Heart right ventricle (tissue), 16 donors: ENCODE results near the gene PPP4R3B. TPM values are rescaled to one million over a fixed set of nuclear protein-coding genes. Genes with fewer than 3 reads are reported as not detected.

Experiments
- ATAC-seq, 8 donors: fragments of 200-7000 bp; cut with Tn5 transposase; one replicate each; pipeline ENCODE4 v1.9.1; 2020; ENCODE audit warnings: mild to moderate bottlenecking in 8 of 8, moderate library complexity in 8 of 8, moderate number of reproducible peaks in 1 of 8
- DNase-seq, 2 donors: peaks; one replicate each; pipeline ENCODE4 v3.0.0-alpha.2; 2020
- H3K27ac ChIP-seq, 10 donors: fragments of 200-600 bp; sonication (generic) in 2 of 10; one replicate each; pipeline versions ENCODE4 v1.5.0 to v1.8.0; 2020 to 2022; ENCODE audit warnings: mild to moderate bottlenecking in 3 of 10
- H3K27me3 ChIP-seq, 7 donors: fragments of 200-600 bp; one replicate each; pipeline ENCODE4 v1.8.0; 2021 to 2022; ENCODE audit warnings: mild to moderate bottlenecking in 2 of 7
- H3K36me3 ChIP-seq, 9 donors: fragments of 200-600 bp; sonication (generic) in 1 of 9; one replicate each; pipeline versions ENCODE4 v1.5.0 to v1.8.0; 2020 to 2022; ENCODE audit warnings: mild to moderate bottlenecking in 2 of 9
- H3K4me1 ChIP-seq, 9 donors: fragments of 200-600 bp; sonication (generic) in 1 of 9; one replicate each; pipeline versions ENCODE4 v1.5.0 to v1.8.0; 2020 to 2022; ENCODE audit warnings: mild to moderate bottlenecking in 4 of 9
- H3K4me3 ChIP-seq, 10 donors: fragments of 200-600 bp; sonication (generic) in 2 of 10; one replicate each; pipeline versions ENCODE4 v1.5.0 to v1.8.0; 2020 to 2022; ENCODE audit warnings: mild to moderate bottlenecking in 7 of 10, moderate library complexity in 2 of 10
- H3K9me3 ChIP-seq, 11 donors: fragments of 200-600 bp in 10 of 11; sonication (generic) in 2 of 11; one replicate each; pipeline versions ENCODE4 v1.5.0 to v1.8.0; 2013 to 2022; ENCODE audit warnings: mild to moderate bottlenecking in 2 of 11, control low read depth in 1 of 11, moderate library complexity in 1 of 11
- CTCF ChIP-seq, 9 donors: fragments of 200-600 bp; sonication (generic) in 2 of 9; IDR thresholded peaks; one replicate each; pipeline versions ENCODE4 v1.5.0 to v1.8.0; 2021 to 2022; ENCODE audit warnings: antibody characterized with exemption in 9 of 9, mild to moderate bottlenecking in 5 of 9, moderate library complexity in 1 of 9
- WGBS, 2 donors: extraction: QIAGEN DNeasy Blood & Tissue Kit; methylation state at CpG; one replicate each; pipeline ENCODE4 v1.1.7; 2013; ENCODE audit warnings: inconsistent platforms in 1 of 2; 5-methylcytosine and 5-hydroxymethylcytosine counted together
- intact Hi-C, 10 donors: fragments of 100-400 bp; cut with DNase I; formaldehyde crosslinking; loops; one replicate each; pipeline versions ENCODE4 v1.11.1 to v1.14.2; 2022
- polyA plus RNA-seq, 2 donors: library from polyadenylated mRNA; stranded (reverse); fragments of 200-250 nt; gene quantifications; one replicate each; pipeline ENCODE4 v1.2.3, GENCODE V29; 2013
- total RNA-seq, 10 donors: library from RNA; stranded (reverse); fragmentation: NEBNext Ultra II Directional in 3 of 10; extraction: Animal tissue kit (Norgen Biotek cat#: 25700) in 3 of 10; gene quantifications; one replicate each; pipeline versions ENCODE4 v1.2.1 to v1.2.4, GENCODE V29; 2021 to 2023
- donor health status: Arrhythmogenic right ventricular cardiomyopathy.
- donor health status: ischemic (EF 13 %, LVEDD 7.1; RV severe dilation, severe dysfunction).
- donor health status: healthy with polysubstance abuse.
- donor health status: DM: no; HTN: yes; CAD: no.
- donor health status: DM: no; HTN: no; CAD: no.
- donor health status: ischemic (EF 25% LVEDD 6.9; RV normal size, moderate dysfunction).
- donor health status: ischemic (EF 25% LVEDD 5.7; RV mildly dilated, moderate dysfunction).
- donor health status: healthy.
- donor health status: DM: yes; HTN: yes; CAD: no.
- donor health status: Ischemic cardiomyopathy.
- donor health status: ischemic (EF 35%, LVEDD 5.7; RV mildly dilated, moderate dysfunction).
- donor health status: nonischemic (EF 11% LVEDD 7.7; RV severe dilation, severe dysfunction).
- donor health status: DM: yes; HTN: yes; CAD: no.
- donor health status: PGD.
- donor health status: ischemic (EF 29% LVEDD 5.4; RV normal size, mild dysfunction).
- donor health status: nonischemic (EF 23%, LVEDD 6.1; RV moderate dilation, normal function).

PPP4R3B gene
- total and polyA plus RNA-seq, 12 donors, result 10.9 to 29.0 (median 24.6) TPM

- Histone ChIP-seq H3K36me3 (peaks cover 0 to 60% (median 11%) of the 10 kb centered on the region in 9 donors), H3K27ac (no peak overlapping the region), H3K4me1 (peaks cover 2 to 60% (median 37%) of the 10 kb centered on the region in 9 donors), H3K4me3 (no peak overlapping the region), H3K27me3 (no peaks in the 10 kb centered on the region), H3K9me3 (no peaks in the 10 kb centered on the region)
- WGBS, 2 donors, result 97 to 99% methylated on average over 3 of the region's 3 CpGs
- intact Hi-C loops, result loop anchor here in 4 of 10 donors (10.0 kb wide), 4 partner anchors 86 to 376 kb away; partner anchors contain the start of genes CFAP36 (in 1 of the 4), CLHC1 (in 1 of the 4) and RPS27A (in 1 of the 4)
- no peak for TF ChIP-seq CTCF (IDR thresholded peaks at IDR 0.05)
- ATAC-seq, result no peak
- no peak for DNase-seq
Observed at GRCh38 chr2:55610954-55611743, 6.3 kb downstream of the PPP4R3B start.

GRCh38 chr2:55609938-55610578, 7.4 kb downstream of the PPP4R3B start:
- TF ChIP-seq CTCF (IDR thresholded peaks at IDR 0.05), result no peak
- intact Hi-C loops, result loop anchor here in 4 of 10 donors (10.0 kb wide), 4 partner anchors 85 to 375 kb away; partner anchors contain the start of genes CFAP36 (in 1 of the 4), CLHC1 (in 1 of the 4) and RPS27A (in 1 of the 4)
- peaks cover 0 to 55% (median 11%) of the 10 kb centered on the region in 9 donors for H3K36me3 ChIP-seq
- H3K4me3 ChIP-seq, result no peak overlapping the region
- no peak for ATAC-seq
- H3K27me3 ChIP-seq, result no peaks in the 10 kb centered on the region
- WGBS, 2 donors, result 81 to 83% methylated on average over 1 of the region's 1 CpG
- no peak overlapping the region for H3K27ac ChIP-seq
- DNase-seq, result no peak
- H3K9me3 ChIP-seq, result no peaks in the 10 kb centered on the region
- peaks cover 0 to 49% (median 27%) of the 10 kb centered on the region in 9 donors for H3K4me1 ChIP-seq

GRCh38 chr2:55609193-55609794, 8.1 kb downstream of the PPP4R3B start:
- DNase-seq, result no peak
- peak in 3 of 8 donors; percentile 11 to 79 (median 32) for ATAC-seq
- H3K27me3 ChIP-seq, result no peaks in the 10 kb centered on the region
- peaks cover 0 to 47% (median 8%) of the 10 kb centered on the region in 9 donors for H3K36me3 ChIP-seq
- H3K4me1 ChIP-seq, result peaks cover 0 to 45% (median 20%) of the 10 kb centered on the region in 9 donors
- no peak for TF ChIP-seq CTCF (IDR thresholded peaks at IDR 0.05)
- no peaks in the 10 kb centered on the region for H3K9me3 ChIP-seq
- WGBS, 2 donors, result 60% methylated on average over 8 of the region's 8 CpGs
- intact Hi-C loops, result no loop called here
- peak overlapping the region in 2 of 10 donors; percentile 1 to 21 for H3K27ac ChIP-seq
- H3K4me3 ChIP-seq, result no peak overlapping the region

GRCh38 chr2:55607717-55608116, 9.7 kb downstream of the PPP4R3B start:
- Histone ChIP-seq H3K4me3 (no peak overlapping the region), H3K4me1 (peaks cover 0 to 50% (median 27%) of the 10 kb centered on the region in 9 donors), H3K36me3 (peaks cover 0 to 39% (median 6%) of the 10 kb centered on the region in 9 donors), H3K27me3 (no peaks in the 10 kb centered on the region), H3K9me3 (no peaks in the 10 kb centered on the region), H3K27ac (no peak overlapping the region)
- no peak for DNase-seq
- no peak for ATAC-seq
- intact Hi-C loops, result no loop called here
- 98 to 100% methylated on average over 3 of the region's 3 CpGs for WGBS, 2 donors
- TF ChIP-seq CTCF (IDR thresholded peaks at IDR 0.05), result no peak
